ENCODE data around the gene HIBCH.

Gene HIBCH

GRCh38 chr2:190210471-190210870 lies 109.2 kb downstream of the HIBCH start:
- DNase-seq (ENCODE audit: low read depth, low spot score) = no peak
- Histone ChIP-seq H3K9me3 (ENCODE audit: insufficient read depth, low read length) (no peaks in the 10 kb centered on the region), H3K9ac (ENCODE audit: insufficient read length, low read depth) (no peak overlapping the region), H3K4me1 (ENCODE audit: insufficient read depth, insufficient read length) (no peaks in the 10 kb centered on the region), H3K4me3 (ENCODE audit: insufficient read length, low read depth) (no peak overlapping the region), H3K27me3 (ENCODE audit: insufficient read depth, insufficient read length) (no peaks in the 10 kb centered on the region), H3K36me3 (ENCODE audit: insufficient read depth, insufficient read length, low read length) (peaks cover 13% of the 10 kb centered on the region)
- TF ChIP-seq SUZ12 (IDR thresholded peaks at IDR 0.05; ENCODE audit: extremely low read depth, insufficient read depth, insufficient read length) (no peak), ZNF274 (IDR thresholded peaks at IDR 0.05; ENCODE audit: low read depth, low read length) (no peak), YY1 (IDR thresholded peaks at IDR 0.05; ENCODE audit: insufficient read depth, insufficient read length) (no peak)

DNA sequence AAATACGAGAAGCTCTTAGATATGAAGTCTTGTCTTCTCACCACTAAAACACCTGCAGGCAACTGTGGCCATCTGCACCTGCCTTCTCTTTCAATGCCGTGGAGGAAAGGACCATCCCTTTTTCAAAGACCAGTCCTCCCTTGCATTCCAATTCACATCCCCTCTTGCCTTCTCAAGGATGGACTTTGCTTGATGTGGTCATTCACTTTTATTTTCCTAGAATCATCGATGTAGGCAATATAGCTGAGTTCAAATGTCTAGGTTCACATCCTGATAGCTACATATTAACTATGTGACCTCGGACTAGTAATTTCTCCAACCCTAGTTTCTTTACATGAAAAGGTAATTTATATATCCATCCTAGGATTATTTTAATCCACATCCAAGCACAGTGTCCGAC lies 110.1 kb downstream of the HIBCH start:
- peaks cover 13% of the 10 kb centered on the region for H3K36me3 ChIP-seq (ENCODE audit: insufficient read depth, insufficient read length, low read length)
- H3K27me3 ChIP-seq (ENCODE audit: insufficient read depth, insufficient read length) = no peaks in the 10 kb centered on the region
- no peak for TF ChIP-seq SUZ12 (IDR thresholded peaks at IDR 0.05; ENCODE audit: extremely low read depth, insufficient read depth, insufficient read length)
- no peak for TF ChIP-seq ZNF274 (IDR thresholded peaks at IDR 0.05; ENCODE audit: low read depth, low read length)
- no peak for TF ChIP-seq YY1 (IDR thresholded peaks at IDR 0.05; ENCODE audit: insufficient read depth, insufficient read length)
- no peak overlapping the region for H3K4me3 ChIP-seq (ENCODE audit: insufficient read length, low read depth)
- DNase-seq (ENCODE audit: low read depth, low spot score) = no peak
- no peak overlapping the region for H3K9ac ChIP-seq (ENCODE audit: insufficient read length, low read depth)
- H3K9me3 ChIP-seq (ENCODE audit: insufficient read depth, low read length) = no peaks in the 10 kb centered on the region
- no peaks in the 10 kb centered on the region for H3K4me1 ChIP-seq (ENCODE audit: insufficient read depth, insufficient read length)

GRCh38 chr2:190207930-190208329 lies 111.7 kb downstream of the HIBCH start:
- Histone ChIP-seq H3K36me3 (ENCODE audit: insufficient read depth, insufficient read length, low read length) (peaks cover 13% of the 10 kb centered on the region), H3K4me3 (ENCODE audit: insufficient read length, low read depth) (no peak overlapping the region), H3K27me3 (ENCODE audit: insufficient read depth, insufficient read length) (no peaks in the 10 kb centered on the region), H3K9ac (ENCODE audit: insufficient read length, low read depth) (no peak overlapping the region), H3K9me3 (ENCODE audit: insufficient read depth, low read length) (no peaks in the 10 kb centered on the region), H3K4me1 (ENCODE audit: insufficient read depth, insufficient read length) (no peaks in the 10 kb centered on the region)
- DNase-seq (ENCODE audit: low read depth, low spot score) = no peak
- TF ChIP-seq ZNF274 (IDR thresholded peaks at IDR 0.05; ENCODE audit: low read depth, low read length) (no peak), SUZ12 (IDR thresholded peaks at IDR 0.05; ENCODE audit: extremely low read depth, insufficient read depth, insufficient read length) (no peak), YY1 (IDR thresholded peaks at IDR 0.05; ENCODE audit: insufficient read depth, insufficient read length) (no peak)

DNA sequence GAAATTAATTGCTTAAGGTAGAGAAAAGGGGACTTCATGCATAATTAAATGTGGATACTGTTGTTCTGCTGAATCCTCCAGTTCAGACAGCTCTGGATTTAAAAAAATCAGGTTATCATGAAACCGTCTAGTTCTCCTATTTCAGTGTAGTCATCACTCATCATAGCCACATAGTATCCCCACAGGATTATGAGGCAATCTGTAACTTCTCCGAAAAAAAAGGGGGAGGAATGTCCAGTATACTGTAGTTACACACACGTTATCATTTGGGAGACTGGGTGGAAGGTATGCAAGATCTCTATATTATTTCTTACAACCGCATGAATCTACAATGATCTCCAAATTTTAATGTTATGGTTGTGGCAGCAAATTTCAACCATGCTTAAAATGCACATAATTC lies 114.0 kb downstream of the HIBCH start:
- no peaks in the 10 kb centered on the region for H3K27me3 ChIP-seq (ENCODE audit: insufficient read depth, insufficient read length)
- TF ChIP-seq SUZ12 (IDR thresholded peaks at IDR 0.05; ENCODE audit: extremely low read depth, insufficient read depth, insufficient read length) = no peak
- TF ChIP-seq YY1 (IDR thresholded peaks at IDR 0.05; ENCODE audit: insufficient read depth, insufficient read length) = no peak
- no peak for TF ChIP-seq ZNF274 (IDR thresholded peaks at IDR 0.05; ENCODE audit: low read depth, low read length)
- H3K36me3 ChIP-seq (ENCODE audit: insufficient read depth, insufficient read length, low read length) = peaks cover 5% of the 10 kb centered on the region
- H3K4me1 ChIP-seq (ENCODE audit: insufficient read depth, insufficient read length) = no peaks in the 10 kb centered on the region
- no peaks in the 10 kb centered on the region for H3K9me3 ChIP-seq (ENCODE audit: insufficient read depth, low read length)
- DNase-seq (ENCODE audit: low read depth, low spot score) = no peak
- H3K4me3 ChIP-seq (ENCODE audit: insufficient read length, low read depth) = no peak overlapping the region
- H3K9ac ChIP-seq (ENCODE audit: insufficient read length, low read depth) = no peak overlapping the region

DNA sequence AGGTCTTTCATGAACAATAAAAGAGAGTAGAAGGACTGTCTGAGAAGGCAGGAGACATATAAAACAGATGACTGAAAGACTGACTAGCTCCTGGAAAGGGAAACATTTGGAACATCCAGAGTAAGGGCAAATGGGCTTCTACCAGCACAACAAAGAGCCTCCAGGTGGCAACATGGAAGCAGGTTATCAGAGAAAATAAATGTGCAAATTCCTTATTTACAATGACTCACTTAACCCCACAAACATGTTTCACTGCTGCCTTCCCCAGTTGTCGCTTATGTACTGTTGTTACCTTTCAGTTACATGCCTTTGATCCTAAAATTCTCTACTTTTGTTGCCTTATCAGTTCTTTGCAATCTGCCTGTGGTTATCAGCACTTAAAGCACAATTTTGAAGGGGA lies 117.0 kb downstream of the HIBCH start:
- no peak overlapping the region for H3K4me3 ChIP-seq (ENCODE audit: insufficient read length, low read depth)
- TF ChIP-seq ZNF274 (IDR thresholded peaks at IDR 0.05; ENCODE audit: low read depth, low read length) (no peak), YY1 (IDR thresholded peaks at IDR 0.05; ENCODE audit: insufficient read depth, insufficient read length) (no peak), SUZ12 (IDR thresholded peaks at IDR 0.05; ENCODE audit: extremely low read depth, insufficient read depth, insufficient read length) (no peak)
- H3K9me3 ChIP-seq (ENCODE audit: insufficient read depth, low read length) = no peaks in the 10 kb centered on the region
- no peaks in the 10 kb centered on the region for H3K27me3 ChIP-seq (ENCODE audit: insufficient read depth, insufficient read length)
- no peak for DNase-seq (ENCODE audit: low read depth, low spot score)
- no peaks in the 10 kb centered on the region for H3K4me1 ChIP-seq (ENCODE audit: insufficient read depth, insufficient read length)
- H3K36me3 ChIP-seq (ENCODE audit: insufficient read depth, insufficient read length, low read length) = no peaks in the 10 kb centered on the region
- H3K9ac ChIP-seq (ENCODE audit: insufficient read length, low read depth) = no peak overlapping the region

- no peak overlapping the region for H3K4me3 ChIP-seq (ENCODE audit: insufficient read length, low read depth)
- H3K4me1 ChIP-seq (ENCODE audit: insufficient read depth, insufficient read length) = no peaks in the 10 kb centered on the region
- H3K9ac ChIP-seq (ENCODE audit: insufficient read length, low read depth) = no peak overlapping the region
- H3K27me3 ChIP-seq (ENCODE audit: insufficient read depth, insufficient read length) = no peaks in the 10 kb centered on the region
- H3K36me3 ChIP-seq (ENCODE audit: insufficient read depth, insufficient read length, low read length) = no peaks in the 10 kb centered on the region
- DNase-seq (ENCODE audit: low read depth, low spot score) = no peak
- no peaks in the 10 kb centered on the region for H3K9me3 ChIP-seq (ENCODE audit: insufficient read depth, low read length)
- TF ChIP-seq ZNF274 (IDR thresholded peaks at IDR 0.05; ENCODE audit: low read depth, low read length) (no peak), YY1 (IDR thresholded peaks at IDR 0.05; ENCODE audit: insufficient read depth, insufficient read length) (no peak), SUZ12 (IDR thresholded peaks at IDR 0.05; ENCODE audit: extremely low read depth, insufficient read depth, insufficient read length) (no peak)
These were observed 117.6 kb downstream of the HIBCH start for GRCh38 chr2:190202018-190202417.

GRCh38 chr2:190200603-190201002 lies 119.0 kb downstream of the HIBCH start:
- H3K27me3 ChIP-seq (ENCODE audit: insufficient read depth, insufficient read length) = no peaks in the 10 kb centered on the region
- no peaks in the 10 kb centered on the region for H3K4me1 ChIP-seq (ENCODE audit: insufficient read depth, insufficient read length)
- H3K9me3 ChIP-seq (ENCODE audit: insufficient read depth, low read length) = no peaks in the 10 kb centered on the region
- TF ChIP-seq SUZ12 (IDR thresholded peaks at IDR 0.05; ENCODE audit: extremely low read depth, insufficient read depth, insufficient read length) (no peak), ZNF274 (IDR thresholded peaks at IDR 0.05; ENCODE audit: low read depth, low read length) (no peak), YY1 (IDR thresholded peaks at IDR 0.05; ENCODE audit: insufficient read depth, insufficient read length) (no peak)
- H3K36me3 ChIP-seq (ENCODE audit: insufficient read depth, insufficient read length, low read length) = no peaks in the 10 kb centered on the region
- H3K9ac ChIP-seq (ENCODE audit: insufficient read length, low read depth) = no peak overlapping the region
- H3K4me3 ChIP-seq (ENCODE audit: insufficient read length, low read depth) = no peak overlapping the region
- DNase-seq (ENCODE audit: low read depth, low spot score) = no peak

DNA sequence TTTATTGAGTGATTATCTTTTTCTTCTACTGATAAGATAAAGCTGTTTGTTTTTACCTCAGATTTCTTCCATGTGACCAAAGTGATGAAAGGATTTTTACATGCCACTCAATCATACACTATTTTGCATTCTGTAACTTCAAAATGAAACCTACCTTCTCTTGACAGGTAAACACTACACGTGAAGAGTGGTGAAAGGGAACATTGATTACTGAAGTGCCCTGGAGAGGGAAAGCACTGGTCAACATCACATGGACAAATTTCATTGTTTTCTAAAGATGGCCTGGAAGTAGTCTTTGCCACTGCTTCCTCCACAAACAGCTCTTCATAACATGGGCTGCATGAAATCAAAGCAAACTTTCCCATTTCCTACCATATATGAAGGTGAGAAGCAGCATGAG lies 120.1 kb downstream of the HIBCH start:
- Histone ChIP-seq H3K9ac (ENCODE audit: insufficient read length, low read depth) (no peak overlapping the region), H3K27me3 (ENCODE audit: insufficient read depth, insufficient read length) (no peaks in the 10 kb centered on the region), H3K4me3 (ENCODE audit: insufficient read length, low read depth) (no peak overlapping the region), H3K4me1 (ENCODE audit: insufficient read depth, insufficient read length) (no peaks in the 10 kb centered on the region), H3K9me3 (ENCODE audit: insufficient read depth, low read length) (no peaks in the 10 kb centered on the region), H3K36me3 (ENCODE audit: insufficient read depth, insufficient read length, low read length) (no peaks in the 10 kb centered on the region)
- TF ChIP-seq ZNF274 (IDR thresholded peaks at IDR 0.05; ENCODE audit: low read depth, low read length) (no peak), YY1 (IDR thresholded peaks at IDR 0.05; ENCODE audit: insufficient read depth, insufficient read length) (no peak), SUZ12 (IDR thresholded peaks at IDR 0.05; ENCODE audit: extremely low read depth, insufficient read depth, insufficient read length) (no peak)
- no peak for DNase-seq (ENCODE audit: low read depth, low spot score)
